Right ventricle myocardium superior (tissue), 1 donor: ENCODE measurements around the gene LRP8. TPM values are rescaled to one million over a fixed set of nuclear protein-coding genes. Genes with fewer than 3 reads are reported as not detected.

Experiments
- total RNA-seq: library from RNA; stranded (reverse); fragmentation: NEBNext Ultra II Directional; extraction: Animal tissue kit (Norgen Biotek cat#: 25700); gene quantifications from one replicate; pipeline ENCODE4 v1.2.1, GENCODE V29; 2021
- donor health status: DM: no; HTN: yes; CAD: no; lungs with severe emphysema.

LRP8 gene
- total RNA-seq, 1 donor from 2014 or later = 1.5 TPM

Other genes with a start within 250 kb of the LRP8 start
- 0.08 TPM for gene SLC1A7, start 185.4 kb downstream of the LRP8 start, total RNA-seq
- 39.3 TPM for gene CPT2, start 131.2 kb downstream of the LRP8 start, total RNA-seq
- gene CZIB, start 107.4 kb downstream of the LRP8 start, total RNA-seq = 58.3 TPM
- 24.3 TPM for gene MAGOH, start 89.6 kb downstream of the LRP8 start, total RNA-seq
- not detected for gene DMRTB1, start 131.3 kb upstream of the LRP8 start, total RNA-seq